Measurements from ENCODE around the gene BTN1A1.
A peak's percentile ranks its signal among the peaks of the same experiment; 100 is the strongest.

BTN1A1 gene

GRCh38 chr6:26554697-26555504, 54.8 kb downstream of the BTN1A1 start:
- Histone ChIP-seq H3K23ac (ENCODE audit: low read length) (no peak overlapping the region), H3K79me2 (ENCODE audit: control insufficient read depth, insufficient read depth, low read length, poor library complexity) (no peaks in the 10 kb centered on the region), H3K9ac (ENCODE audit: low read length) (no peak overlapping the region), H3K79me1 (ENCODE audit: low read length) (peaks cover 1% of the 10 kb centered on the region), H2BK5ac (ENCODE audit: low read depth, low read length, poor library complexity) (no peak overlapping the region), H4K12ac (ENCODE audit: low read depth, low read length) (no peak overlapping the region), H3K14ac (ENCODE audit: low read length) (no peak overlapping the region), H3K4me2 (ENCODE audit: low read length) (peak overlapping the region; percentile 75), H2AK5ac (ENCODE audit: low read length) (no peak overlapping the region), H3K18ac (ENCODE audit: low read length) (no peak overlapping the region), H3K36me3 (ENCODE audit: control insufficient read depth in 1 of 2, insufficient read depth in 2 of 2, low read length in 2 of 2) (no peaks in the 10 kb centered on the region), H3K4me3 (ENCODE audit: low read depth, low read length) (peak overlapping the region; percentile 56), H3K27me3 (ENCODE audit: insufficient read depth, low read length) (no peaks in the 10 kb centered on the region), H2BK120ac (ENCODE audit: insufficient read depth, low read length, poor library complexity) (no peak overlapping the region), H4K91ac (ENCODE audit: low read depth, low read length) (no peak overlapping the region), H2BK12ac (ENCODE audit: low read length) (no peak overlapping the region), H3K4ac (ENCODE audit: low read depth, low read length) (no peak overlapping the region), H3K4me1 (ENCODE audit: control insufficient read depth in 1 of 2, insufficient read depth in 2 of 2, low read length in 2 of 2) (no peaks in the 10 kb centered on the region), H3K9me3 (ENCODE audit: insufficient read depth, low read depth, low read length) (no peaks in the 10 kb centered on the region), H3K27ac (ENCODE audit: low read depth, low read length) (no peak overlapping the region), H2AFZ (ENCODE audit: insufficient read depth, low read length, poor library complexity) (peak overlapping the region; percentile 17), H4K8ac (ENCODE audit: low read depth, low read length) (no peak overlapping the region)
- DNase-seq = peak; percentile 46 to 69
- WGBS (ENCODE audit: extremely low coverage, insufficient coverage, insufficient read length) = no CpG with 5 or more reads among the region's 27 CpGs

- Histone ChIP-seq H3K4ac (ENCODE audit: low read depth, low read length) (no peak overlapping the region), H3K27ac (ENCODE audit: low read depth, low read length) (no peak overlapping the region), H2AFZ (ENCODE audit: insufficient read depth, low read length, poor library complexity) (peak overlapping the region; percentile 26), H2AK5ac (ENCODE audit: low read length) (no peak overlapping the region), H3K4me1 (ENCODE audit: control insufficient read depth in 1 of 2, insufficient read depth in 2 of 2, low read length in 2 of 2) (no peaks in the 10 kb centered on the region), H3K14ac (ENCODE audit: low read length) (no peak overlapping the region), H2BK5ac (ENCODE audit: low read depth, low read length, poor library complexity) (no peak overlapping the region), H2BK120ac (ENCODE audit: insufficient read depth, low read length, poor library complexity) (no peak overlapping the region), H3K18ac (ENCODE audit: low read length) (no peak overlapping the region), H3K9me3 (ENCODE audit: insufficient read depth, low read depth, low read length) (no peaks in the 10 kb centered on the region), H3K27me3 (ENCODE audit: insufficient read depth, low read length) (no peaks in the 10 kb centered on the region), H3K36me3 (ENCODE audit: control insufficient read depth in 1 of 2, insufficient read depth in 2 of 2, low read length in 2 of 2) (no peaks in the 10 kb centered on the region), H2BK12ac (ENCODE audit: low read length) (no peak overlapping the region), H4K8ac (ENCODE audit: low read depth, low read length) (no peak overlapping the region), H3K79me1 (ENCODE audit: low read length) (peaks cover 1% of the 10 kb centered on the region), H3K79me2 (ENCODE audit: control insufficient read depth, insufficient read depth, low read length, poor library complexity) (no peaks in the 10 kb centered on the region), H3K23ac (ENCODE audit: low read length) (no peak overlapping the region), H3K4me2 (ENCODE audit: low read length) (peak overlapping the region; percentile 61), H3K9ac (ENCODE audit: low read length) (no peak overlapping the region), H4K91ac (ENCODE audit: low read depth, low read length) (no peak overlapping the region), H4K12ac (ENCODE audit: low read depth, low read length) (no peak overlapping the region), H3K4me3 (ENCODE audit: low read depth, low read length) (peak overlapping the region; percentile 35)
- no CpG with 5 or more reads among the region's 19 CpGs for WGBS (ENCODE audit: extremely low coverage, insufficient coverage, insufficient read length)
- DNase-seq = peak in 1 of 2 donors; percentile 57
Measured at GRCh38 chr6:26555505-26556262, 55.6 kb downstream of the BTN1A1 start.

- Histone ChIP-seq H4K8ac (ENCODE audit: low read depth, low read length) (no peak overlapping the region), H2BK12ac (ENCODE audit: low read length) (no peak overlapping the region), H2AFZ (ENCODE audit: insufficient read depth, low read length, poor library complexity) (peak overlapping the region; percentile 26), H3K4me2 (ENCODE audit: low read length) (peak overlapping the region; percentile 61), H3K79me1 (ENCODE audit: low read length) (peaks cover 1% of the 10 kb centered on the region), H2AK5ac (ENCODE audit: low read length) (no peak overlapping the region), H3K79me2 (ENCODE audit: control insufficient read depth, insufficient read depth, low read length, poor library complexity) (no peaks in the 10 kb centered on the region), H3K23ac (ENCODE audit: low read length) (no peak overlapping the region), H3K9me3 (ENCODE audit: insufficient read depth, low read depth, low read length) (peaks cover 2% of the 10 kb centered on the region), H3K36me3 (ENCODE audit: control insufficient read depth in 1 of 2, insufficient read depth in 2 of 2, low read length in 2 of 2) (no peaks in the 10 kb centered on the region), H4K12ac (ENCODE audit: low read depth, low read length) (no peak overlapping the region), H3K14ac (ENCODE audit: low read length) (no peak overlapping the region), H2BK120ac (ENCODE audit: insufficient read depth, low read length, poor library complexity) (no peak overlapping the region), H3K27ac (ENCODE audit: low read depth, low read length) (no peak overlapping the region), H2BK5ac (ENCODE audit: low read depth, low read length, poor library complexity) (no peak overlapping the region), H4K91ac (ENCODE audit: low read depth, low read length) (no peak overlapping the region), H3K18ac (ENCODE audit: low read length) (no peak overlapping the region), H3K4me3 (ENCODE audit: low read depth, low read length) (peak overlapping the region; percentile 35), H3K4ac (ENCODE audit: low read depth, low read length) (no peak overlapping the region), H3K27me3 (ENCODE audit: insufficient read depth, low read length) (no peaks in the 10 kb centered on the region), H3K9ac (ENCODE audit: low read length) (no peak overlapping the region), H3K4me1 (ENCODE audit: control insufficient read depth in 1 of 2, insufficient read depth in 2 of 2, low read length in 2 of 2) (no peaks in the 10 kb centered on the region)
- WGBS (ENCODE audit: extremely low coverage, insufficient coverage, insufficient read length) = no CpG with 5 or more reads among the region's 16 CpGs
- peak; percentile 52 to 86 for DNase-seq
Measured at GRCh38 chr6:26556263-26557070, 56.4 kb downstream of the BTN1A1 start.

Data from trophoblast cell (in vitro differentiated cells and primary cell).